ENCODE results near the gene FUS.

GRCh38 chr16:31202414-31203375 is 22.8 kb downstream of the FUS start, which contains the start of gene PYCARD:
- TF ChIP-seq GATA2 (IDR thresholded peaks at IDR 0.05; ENCODE audit: low read depth, low read length) (no peak), GATA3 (IDR thresholded peaks at IDR 0.05; ENCODE audit: low read depth, low read length) (no peak)
